Embryonic facial prominence (tissue), 1 donor: ENCODE measurements around the gene MYT1.
A peak's percentile ranks its signal among the peaks of the same experiment; 100 is the strongest.

ENCODE experiments used
- DNase-seq: peaks from one replicate; pipeline ENCODE4 v3.0.0-alpha.2; 2016; ENCODE audit errors: extremely low spot score

Gene MYT1

GRCh38 chr20:64188682-64189529 is 24.7 kb downstream of the MYT1 start:
- peak; percentile 17 for DNase-seq

- DNase-seq: no peak
Measured at GRCh38 chr20:64189530-64189966, 25.3 kb downstream of the MYT1 start.

GRCh38 chr20:64189986-64190385 is 25.7 kb downstream of the MYT1 start:
- DNase-seq: no peak

DNA sequence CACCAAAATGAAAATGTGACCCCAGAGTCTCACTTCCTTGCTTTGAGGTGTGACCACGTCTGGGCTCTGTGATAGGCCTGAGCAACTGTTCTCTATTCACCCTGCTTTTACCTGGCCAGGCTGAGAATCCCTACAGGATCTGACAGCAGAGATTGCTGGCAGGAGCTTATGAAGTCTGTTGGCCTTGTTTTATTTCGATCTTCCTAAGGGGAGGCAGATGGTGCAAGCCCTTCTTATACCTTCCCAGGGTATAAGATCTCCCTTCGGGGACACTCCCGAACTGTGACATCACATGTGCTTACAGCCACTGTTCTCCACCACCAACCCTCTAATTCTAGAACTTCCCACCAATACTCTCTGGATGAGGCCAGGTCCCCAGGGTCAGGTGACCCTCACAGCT is 26.8 kb downstream of the MYT1 start:
- DNase-seq: no peak

- DNase-seq: no peak
Measured at GRCh38 chr20:64192406-64192805, 28.2 kb downstream of the MYT1 start.

GRCh38 chr20:64193058-64193457 is 28.8 kb downstream of the MYT1 start:
- no peak for DNase-seq

GRCh38 chr20:64194269-64194668 is 30.0 kb downstream of the MYT1 start:
- DNase-seq: no peak

GRCh38 chr20:64196309-64196708 is 32.1 kb downstream of the MYT1 start:
- no peak for DNase-seq

DNA sequence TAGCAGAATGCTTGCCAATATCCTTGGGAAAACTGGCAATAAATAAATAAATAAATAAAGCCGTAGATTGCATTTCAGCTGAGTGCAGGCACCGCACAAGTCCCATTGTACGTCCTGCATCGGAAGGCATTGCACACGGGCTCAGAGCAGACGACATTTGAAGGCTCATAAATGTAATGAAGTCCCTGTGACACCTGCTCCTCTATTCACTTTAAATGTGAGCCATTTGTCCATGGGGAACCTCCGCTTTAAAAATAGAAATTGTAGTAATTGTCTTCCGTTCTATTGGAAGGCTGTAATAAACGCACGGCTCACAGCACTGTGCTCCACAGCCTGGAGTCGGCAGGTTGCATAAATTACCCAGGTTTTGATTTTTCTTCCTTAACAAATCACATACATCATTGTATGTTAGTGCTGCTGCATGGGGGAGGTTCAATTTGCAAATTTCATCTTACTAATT is 32.6 kb downstream of the MYT1 start:
- no peak for DNase-seq

- DNase-seq: no peak
Measured at GRCh38 chr20:64198347-64198746, 34.1 kb downstream of the MYT1 start.

DNA sequence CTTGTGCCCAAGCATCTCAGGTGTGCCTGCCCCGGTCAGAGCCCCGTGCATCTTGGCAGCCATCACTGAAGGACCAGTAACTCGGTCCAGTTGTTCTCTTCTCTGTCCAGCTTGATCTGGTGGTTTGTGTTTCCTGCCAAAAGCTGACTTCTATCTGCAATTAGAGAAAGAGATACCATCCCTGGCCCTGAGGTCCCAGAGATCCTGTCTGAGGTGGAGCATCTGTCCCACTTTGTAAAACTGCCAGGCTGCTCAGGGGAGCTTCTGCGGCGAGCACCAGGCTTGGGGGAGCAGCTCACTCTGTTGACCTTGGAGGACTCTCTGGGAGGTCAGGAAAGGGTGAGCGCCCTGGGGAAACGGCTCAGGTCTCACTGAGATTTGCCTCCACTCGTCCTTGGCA is 35.1 kb downstream of the MYT1 start:
- DNase-seq: no peak

- DNase-seq: no peak
Measured at GRCh38 chr20:64200740-64201139, 36.5 kb downstream of the MYT1 start.

DNA sequence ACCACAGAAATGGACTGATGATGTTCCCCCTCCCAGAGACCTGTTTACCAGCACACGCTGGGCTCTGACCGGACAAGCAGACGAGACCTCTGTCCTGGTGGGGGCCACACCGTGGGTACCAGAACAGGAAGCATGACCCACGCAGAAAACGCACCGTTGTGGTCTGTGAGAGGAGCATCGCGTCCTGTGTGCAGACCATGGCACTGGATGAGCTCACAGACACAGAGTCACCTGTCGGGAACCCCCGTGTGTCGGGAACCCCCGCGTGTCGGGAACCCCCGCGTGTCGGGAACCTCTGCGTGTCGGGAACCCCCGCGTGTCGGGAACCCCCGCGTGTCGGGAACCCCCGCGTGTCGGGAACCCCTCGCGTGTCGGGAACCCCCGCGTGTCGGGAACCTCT is 37.4 kb downstream of the MYT1 start:
- no peak for DNase-seq

- no peak for DNase-seq
Measured at GRCh38 chr20:64203037-64203777, 39.0 kb downstream of the MYT1 start.

GRCh38 chr20:64205611-64206026 is 41.4 kb downstream of the MYT1 start:
- DNase-seq: no peak

GRCh38 chr20:64206614-64207013 is 42.4 kb downstream of the MYT1 start:
- DNase-seq: no peak

- no peak for DNase-seq
Measured at GRCh38 chr20:64207641-64208590, 43.7 kb downstream of the MYT1 start.

- DNase-seq: no peak
Measured at GRCh38 chr20:64209148-64209547, 44.9 kb downstream of the MYT1 start.

DNA sequence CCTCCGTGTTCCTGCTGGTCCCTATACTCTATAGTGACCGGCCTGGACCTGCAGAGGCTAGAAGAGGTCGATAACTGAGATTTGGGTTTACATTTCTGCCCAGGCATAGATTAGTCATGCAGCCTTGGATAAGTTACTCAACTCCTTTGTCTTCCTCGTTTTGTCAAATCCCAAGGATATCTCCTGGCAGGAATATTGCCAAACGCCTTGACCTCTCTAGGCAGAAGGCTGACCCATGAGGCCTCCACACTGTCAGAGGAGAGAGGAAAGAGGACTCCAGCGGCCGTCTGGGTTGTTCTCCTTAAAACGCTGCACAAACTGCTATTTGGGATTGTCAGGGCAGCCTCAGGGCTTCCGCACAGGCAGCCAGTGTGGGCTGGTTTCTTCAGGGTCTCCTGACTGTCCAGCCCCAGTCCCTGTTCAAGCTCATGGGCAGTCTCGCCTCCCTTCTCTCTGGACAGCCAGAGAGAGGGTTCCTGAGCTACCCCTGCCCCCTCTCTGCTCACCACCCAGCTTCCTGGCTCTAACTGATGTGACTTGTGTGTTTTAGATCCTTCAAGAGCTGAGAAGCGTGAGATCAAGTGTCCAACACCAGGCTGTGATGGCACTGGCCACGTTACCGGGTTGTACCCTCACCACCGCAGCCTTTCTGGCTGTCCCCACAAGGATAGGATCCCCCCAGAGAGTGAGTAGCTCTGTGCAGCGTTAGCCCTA is 46.6 kb downstream of the MYT1 start:
- no peak for DNase-seq

GRCh38 chr20:64211874-64212658 is 47.8 kb downstream of the MYT1 start:
- no peak for DNase-seq
